Coronary artery (tissue), 2 donors: ENCODE data around the gene VAMP2.
"Not testable (repeated sequence)": the region's sequence is repeated elsewhere in the genome, so short reads cannot be mapped to it uniquely, and the experiment has no call there.

Source experiments
- DNase-seq: peaks from one replicate; pipeline ENCODE4 v3.0.0-alpha.2; 2017; ENCODE audit warnings: low spot score
- H3K27ac ChIP-seq, 2 donors: fragments of 200-600 bp; sonication (generic); one replicate each; pipeline ENCODE4 v1.5.1; 2016 to 2019
- H3K4me3 ChIP-seq: fragments of 200-600 bp; sonication (generic); 2 replicates; pipeline ENCODE4 v1.5.1; 2016; ENCODE audit warnings: mild to moderate bottlenecking, moderate library complexity
- CTCF ChIP-seq: fragments of 200-600 bp; sonication (generic); IDR thresholded peaks from one replicate; pipeline ENCODE4 v1.5.1; 2019; ENCODE audit warnings: antibody characterized with exemption

The VAMP2 gene

GRCh38 chr17:8173871-8174322 is 11.1 kb upstream of the VAMP2 start:
- no peak for DNase-seq
- peak overlapping the region; percentile 87 for H3K27ac ChIP-seq
- no peak for TF ChIP-seq CTCF
- H3K4me3 ChIP-seq: peak overlapping the region; percentile 65

DNA sequence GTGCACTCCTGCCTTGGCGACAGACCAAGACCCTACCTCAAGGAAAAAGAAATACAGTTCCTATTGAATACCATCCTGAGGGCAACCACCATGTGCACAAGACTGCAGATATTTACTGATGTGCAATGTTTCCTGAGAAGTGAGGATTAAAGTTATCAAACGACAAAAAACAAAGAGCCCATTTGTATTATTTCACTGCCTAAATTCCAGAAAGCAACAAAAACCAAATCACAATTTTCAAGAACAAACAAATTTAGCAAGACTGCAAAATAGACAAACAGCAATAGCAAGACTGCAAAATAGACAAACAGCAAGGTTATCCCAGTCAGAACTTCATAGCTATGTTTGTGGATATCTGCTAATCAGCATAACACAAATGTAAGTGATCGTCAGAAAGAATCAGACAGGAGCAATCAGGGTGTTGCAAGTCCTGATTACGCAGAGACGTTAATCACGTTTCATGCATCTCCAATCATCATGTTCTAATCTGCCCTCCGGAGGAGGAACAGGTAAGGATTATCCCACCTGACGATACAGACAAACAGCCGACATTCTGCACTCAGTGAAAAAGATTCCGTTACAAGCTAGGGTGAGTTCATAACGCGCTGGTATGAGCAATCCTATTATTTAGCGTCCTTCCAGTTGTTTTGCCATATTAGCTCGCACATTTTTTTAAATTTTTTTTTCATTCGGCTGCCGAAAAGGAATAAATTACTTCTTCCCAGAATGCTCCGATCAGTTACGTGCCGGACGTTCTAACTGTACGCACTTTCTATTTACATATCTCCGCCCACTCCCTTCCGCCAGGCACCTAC is 10.5 kb upstream of the VAMP2 start:
- TF ChIP-seq CTCF: no peak
- Histone ChIP-seq H3K27ac (peak overlapping the region; percentile 87), H3K4me3 (peak overlapping the region; percentile 65)
- DNase-seq: no peak

- not testable (repeated sequence) for H3K4me3 ChIP-seq, H3K27ac ChIP-seq, DNase-seq
These were observed 7.4 kb upstream of the VAMP2 start for GRCh38 chr17:8170186-8170585.

- no peak for DNase-seq
- no peak for TF ChIP-seq CTCF
- no peak overlapping the region for H3K4me3 ChIP-seq
- no peak overlapping the region for H3K27ac ChIP-seq
These were observed 4.8 kb upstream of the VAMP2 start for GRCh38 chr17:8167526-8167925.

DNA sequence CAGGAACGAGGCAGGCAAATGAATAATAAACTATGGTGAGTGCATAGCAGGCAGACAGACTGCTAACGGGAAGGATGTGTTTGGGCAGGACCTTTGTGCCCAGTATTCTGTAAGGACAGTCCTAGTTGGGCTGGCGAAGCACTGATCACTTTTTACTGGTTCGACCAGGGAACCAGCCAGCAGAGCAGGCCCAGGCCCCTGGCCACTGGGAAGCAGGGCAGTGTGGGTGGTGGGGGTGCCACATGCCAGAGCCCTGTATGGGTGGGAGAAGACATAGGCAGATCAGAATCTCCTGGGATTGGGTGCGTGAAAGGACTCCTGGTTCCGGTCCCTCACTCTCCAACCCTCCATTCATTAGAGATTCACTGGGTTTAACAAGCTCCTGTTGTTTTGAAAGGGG is 4.0 kb upstream of the VAMP2 start:
- no peak for TF ChIP-seq CTCF
- DNase-seq: no peak
- no peak overlapping the region for H3K27ac ChIP-seq
- H3K4me3 ChIP-seq: no peak overlapping the region

DNA sequence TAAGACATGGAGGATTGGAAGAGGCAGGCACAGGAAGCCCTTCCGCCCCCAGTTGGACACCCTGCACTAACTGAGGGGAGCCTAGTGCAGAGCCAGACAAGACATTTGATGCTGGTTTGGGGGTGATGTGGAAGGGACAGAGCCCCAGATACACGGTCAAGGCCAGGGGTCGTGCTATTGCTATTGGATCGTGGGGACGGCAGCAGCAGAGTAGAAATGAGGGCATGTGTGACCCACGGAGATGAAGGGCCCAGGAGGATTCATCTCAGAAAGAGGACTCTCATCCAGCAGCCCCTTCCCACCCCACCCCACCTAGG is 2.0 kb upstream of the VAMP2 start:
- peak overlapping the region; percentile 99 to 100 for H3K27ac ChIP-seq
- no peak overlapping the region for H3K4me3 ChIP-seq
- DNase-seq: peak; percentile 69
- TF ChIP-seq CTCF: no peak

- DNase-seq: peak; percentile 82
- Histone ChIP-seq H3K27ac (peak overlapping the region; percentile 99 to 100), H3K4me3 (peak overlapping the region; percentile 96)
- no peak for TF ChIP-seq CTCF
These were observed 1.4 kb upstream of the VAMP2 start for GRCh38 chr17:8163978-8164814.
